NCI-H2196 treated with DMSO at 0.1 percent for 48 hours (cell line): ENCODE results near the gene GABRA1.

Experiments used
- DNase-seq: peaks from one replicate; lab custom pipeline; 2025; ENCODE audit not compliant: unreplicated experiment; lab: John Stamatoyannopoulos, UW

Gene GABRA1

GRCh38 chr5:161847941-161848391 lies at the start of gene GABRA1:
GABRA1 (plus strand) TSS chr5:161848120; CDS start chr5:161850811, 2,691 bp downstream.
- no peak for DNase-seq

GRCh38 chr5:161799316-161799715 lies 48.6 kb upstream of the GABRA1 start:
- DNase-seq, result no peak

- no peak for DNase-seq
Measured at GRCh38 chr5:161804263-161804662, 43.7 kb upstream of the GABRA1 start.

GRCh38 chr5:161846746-161847145 lies 1.2 kb upstream of the GABRA1 start:
- DNase-seq, result no peak

GRCh38 chr5:161847447-161847846 lies 473 bp upstream of the GABRA1 start:
- no peak for DNase-seq

- DNase-seq, result no peak
Measured at GRCh38 chr5:161850491-161850890, 2.6 kb downstream of the GABRA1 start.

GRCh38 chr5:161851691-161852299 lies 3.9 kb downstream of the GABRA1 start:
- no peak for DNase-seq

GRCh38 chr5:161857358-161857757 lies 9.4 kb downstream of the GABRA1 start:
- no peak for DNase-seq

GRCh38 chr5:161863259-161863658 lies 15.3 kb downstream of the GABRA1 start:
- no peak for DNase-seq

- DNase-seq, result no peak
Measured at GRCh38 chr5:161863811-161864210, 15.9 kb downstream of the GABRA1 start.

GRCh38 chr5:161865510-161865909 lies 17.6 kb downstream of the GABRA1 start:
- no peak for DNase-seq

- no peak for DNase-seq
Measured at GRCh38 chr5:161889971-161890370, 42.1 kb downstream of the GABRA1 start.

GRCh38 chr5:161895514-161895913 lies 47.6 kb downstream of the GABRA1 start:
- no peak for DNase-seq

GRCh38 chr5:161897033-161897432 lies 49.1 kb downstream of the GABRA1 start:
- DNase-seq, result no peak

- no peak for DNase-seq
Measured at GRCh38 chr5:161899590-161899989, 51.7 kb downstream of the GABRA1 start.

GRCh38 chr5:161900981-161901380 lies 53.1 kb downstream of the GABRA1 start:
- DNase-seq, result no peak

GRCh38 chr5:161921781-161922180 lies 73.9 kb downstream of the GABRA1 start:
- no peak for DNase-seq

GRCh38 chr5:161924270-161924669 lies 76.3 kb downstream of the GABRA1 start:
- DNase-seq, result no peak

- no peak for DNase-seq
Measured at GRCh38 chr5:161925960-161926359, 78.0 kb downstream of the GABRA1 start.

- no peak for DNase-seq
Measured at GRCh38 chr5:161934486-161934885, 86.6 kb downstream of the GABRA1 start.

- DNase-seq, result no peak
Measured at GRCh38 chr5:161944974-161945373, 97.1 kb downstream of the GABRA1 start.

- no peak for DNase-seq
Measured at GRCh38 chr5:161946911-161947310, 99.0 kb downstream of the GABRA1 start.
